C4-2B (cell line): Measurements from ENCODE around the gene NTF3.

Experiments used
- H3K27ac ChIP-seq: fragments of 450-650 bp; 2 replicates; pipeline ENCODE4 v1.5.1; 2017
- CTCF ChIP-seq: fragments of 450-650 bp; conservative IDR thresholded peaks from 2 replicates; pipeline ENCODE4 v1.5.1; 2017; ENCODE audit warnings: mild to moderate bottlenecking
- ZFX ChIP-seq: fragments of 450-650 bp; IDR thresholded peaks from 2 replicates; pipeline ENCODE4 v1.6.1; 2017

The NTF3 gene

DNA sequence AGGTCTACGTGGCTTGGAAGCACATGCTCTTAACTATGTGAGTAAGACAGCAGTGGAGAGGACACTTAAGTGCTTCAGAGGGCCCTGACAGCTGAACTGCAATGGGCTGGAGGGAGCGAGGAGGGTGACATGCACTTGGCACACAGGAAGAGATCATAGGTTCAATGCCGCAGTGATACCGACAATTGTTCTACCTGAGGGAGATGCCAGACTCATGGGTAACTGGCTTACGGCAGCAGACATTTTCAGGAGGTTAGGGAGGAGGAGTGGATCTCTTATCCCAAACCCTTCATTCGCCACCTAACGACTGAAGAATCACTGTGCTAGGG, 68.4 kb downstream of the NTF3 start:
- TF ChIP-seq ZFX (no peak), CTCF (no peak)
- H3K27ac ChIP-seq = no peak overlapping the region

DNA sequence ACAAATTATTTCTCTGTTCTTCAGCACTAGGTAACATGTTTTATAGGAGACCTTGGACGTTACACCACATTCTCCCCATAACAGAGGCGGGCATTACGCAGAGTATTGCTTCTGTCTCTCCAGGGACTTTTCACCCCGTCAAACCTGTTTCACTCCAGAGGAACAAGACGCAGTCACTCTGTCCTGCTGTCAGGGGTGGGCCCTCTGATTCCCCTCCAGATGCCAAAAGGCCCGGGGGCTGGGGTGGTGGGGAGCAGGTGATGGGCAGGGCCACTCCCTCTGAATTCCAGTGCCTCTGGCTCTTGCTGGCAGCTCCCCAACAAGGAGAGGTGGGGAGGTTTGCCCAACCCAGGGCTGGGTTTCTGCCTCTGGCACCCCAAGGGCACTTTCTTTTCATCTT, 71.9 kb downstream of the NTF3 start:
- H3K27ac ChIP-seq = no peak overlapping the region
- TF ChIP-seq ZFX = no peak
- TF ChIP-seq CTCF = no peak

GRCh38 chr12:5505116-5505515, 73.2 kb downstream of the NTF3 start:
- TF ChIP-seq ZFX = no peak
- no peak for TF ChIP-seq CTCF
- no peak overlapping the region for H3K27ac ChIP-seq

DNA sequence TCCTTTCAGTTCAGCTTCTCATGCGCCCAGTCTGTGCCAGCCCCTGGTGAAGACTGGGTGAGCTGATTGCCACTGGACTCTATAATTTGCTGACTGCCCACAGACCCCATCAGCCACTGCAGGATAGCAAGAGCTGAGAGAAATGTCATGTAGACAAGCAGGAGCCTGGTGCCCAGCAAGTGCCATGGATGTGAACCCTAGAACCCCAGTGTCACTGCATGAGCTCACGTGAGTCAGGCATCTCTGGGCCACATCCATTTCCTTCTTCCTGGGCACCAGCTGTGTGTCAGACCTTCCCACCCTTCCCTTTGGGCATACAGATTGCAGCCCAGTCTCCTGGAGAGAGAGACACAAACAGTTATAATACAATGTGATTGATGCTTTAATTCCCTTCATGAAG, 73.8 kb downstream of the NTF3 start:
- H3K27ac ChIP-seq = no peak overlapping the region
- TF ChIP-seq CTCF (no peak), ZFX (no peak)

DNA sequence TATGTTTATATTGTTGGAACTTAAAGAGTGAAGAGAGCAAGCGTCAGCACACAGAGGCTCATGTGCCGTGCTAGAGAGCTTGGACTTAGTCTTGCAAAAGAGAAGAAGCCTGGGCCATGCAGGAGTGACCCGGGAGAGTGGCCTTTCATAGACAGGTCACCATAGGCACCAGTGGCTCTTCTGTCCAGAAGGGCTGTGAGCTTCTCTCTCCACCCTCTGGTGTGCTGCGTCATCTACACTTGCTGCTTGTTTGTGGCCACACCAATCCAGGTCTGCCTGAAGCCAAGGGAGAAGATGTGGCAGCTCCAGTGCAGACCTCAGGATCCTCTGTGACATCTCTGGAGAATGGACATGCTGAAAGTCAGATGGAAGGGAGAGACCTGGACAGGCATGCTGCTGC, 74.4 kb downstream of the NTF3 start:
- H3K27ac ChIP-seq = no peak overlapping the region
- TF ChIP-seq ZFX (no peak), CTCF (no peak)

GRCh38 chr12:5506821-5507231, 74.9 kb downstream of the NTF3 start:
- no peak for TF ChIP-seq ZFX
- no peak for TF ChIP-seq CTCF
- H3K27ac ChIP-seq = no peak overlapping the region

GRCh38 chr12:5507401-5507935, 75.6 kb downstream of the NTF3 start:
- TF ChIP-seq CTCF (no peak), ZFX (no peak)
- H3K27ac ChIP-seq = no peak overlapping the region
